A673 (cell line): Measurements from ENCODE around the gene GJA5. TPM values are rescaled to one million over a fixed set of nuclear protein-coding genes. Genes with fewer than 3 reads are reported as not detected.

ENCODE experiments used
- BruUV-seq: library from RNA; stranded (reverse); fragments of 400-500 nt; replicated peaks from 2 replicates; lab custom pipeline; 2021; lab: Mats Ljungman, UMichigan
- CTCF ChIA-PET: fragments of 300-600 bp; sonication (Branson Sonifier 250); formaldehyde crosslinking; loops from one replicate; lab custom pipeline; 2022; ENCODE audit warnings: antibody characterized with exemption; lab: Charles Lee
- POLR2A ChIA-PET: fragments of 300-600 bp; sonication (Branson Sonifier 250); formaldehyde crosslinking; loops from one replicate; lab custom pipeline; 2022; ENCODE audit warnings: antibody characterized with exemption; ENCODE audit not compliant: low non-redundant PET; lab: Charles Lee
- DNase-seq: peaks from one replicate; pipeline ENCODE4 v3.0.0-alpha.2; 2015; ENCODE audit warnings: low spot score
- H3K27ac ChIP-seq: fragments of 200-600 bp; sonication (generic); 2 replicates; pipeline ENCODE4 v1.5.1; 2016; ENCODE audit warnings: mixed run types, low read depth, mild to moderate bottlenecking, mixed read lengths, antibody characterized with exemption, low read length; ENCODE audit not compliant: poor library complexity, severe bottlenecking
- H3K27me3 ChIP-seq: fragments of 200-600 bp; sonication (generic); replicated peaks from 2 replicates; pipeline ENCODE4 v1.6.1; 2017; ENCODE audit warnings: mixed run types, low read depth, mild to moderate bottlenecking, mixed read lengths, antibody characterized with exemption, low read length; ENCODE audit not compliant: insufficient read depth, poor library complexity
- H3K36me3 ChIP-seq: fragments of 200-600 bp; sonication (generic); 2 replicates; pipeline ENCODE4 v1.6.1; 2016; ENCODE audit warnings: mixed run types, mild to moderate bottlenecking, mixed read lengths, antibody characterized with exemption, low read length; ENCODE audit not compliant: insufficient read depth, poor library complexity, severe bottlenecking
- H3K4me1 ChIP-seq: fragments of 200-600 bp; sonication (generic); 2 replicates; pipeline ENCODE4 v1.6.1; 2017; ENCODE audit warnings: mixed run types, mild to moderate bottlenecking, mixed read lengths, antibody characterized with exemption, low read length; ENCODE audit not compliant: insufficient read depth, poor library complexity, severe bottlenecking
- H3K4me3 ChIP-seq: fragments of 200-600 bp; sonication (generic); 2 replicates; pipeline ENCODE4 v1.5.1; 2016; ENCODE audit warnings: low read depth, mixed run types, mild to moderate bottlenecking, mixed read lengths, low read length; ENCODE audit not compliant: poor library complexity, severe bottlenecking
- H3K9me3 ChIP-seq: fragments of 200-600 bp; sonication (generic); 2 replicates; pipeline ENCODE4 v1.6.1; 2016; ENCODE audit warnings: mixed run types, low read depth, mild to moderate bottlenecking, mixed read lengths, antibody characterized with exemption, low read length; ENCODE audit not compliant: poor library complexity, severe bottlenecking
- CTCF ChIP-seq: fragments of 300-800, 200-600 bp; sonication (generic); conservative IDR thresholded peaks from 2 replicates; pipeline ENCODE4 v1.5.1; 2017; ENCODE audit warnings: low read depth, mild to moderate bottlenecking, antibody characterized with exemption, low read length, moderate library complexity, mixed read lengths
- EZH2 ChIP-seq: fragments of 200-600 bp; sonication (generic); IDR thresholded peaks from 2 replicates; pipeline ENCODE4 v1.6.1; 2017; ENCODE audit warnings: borderline replicate concordance, low read depth, mild to moderate bottlenecking, mixed read lengths, antibody characterized with exemption, low read length; ENCODE audit not compliant: poor library complexity, severe bottlenecking
- intact Hi-C: fragments of 100-400 bp; cut with micrococcal nuclease; formaldehyde crosslinking; loops from one replicate; pipeline ENCODE4 v1.10.0; 2022; ENCODE audit not compliant: unreplicated experiment
- total RNA-seq: library from RNA; stranded (reverse); gene quantifications from 2 replicates; pipeline ENCODE4 v1.2.3, GENCODE V29; 2021

Gene GJA5
- total RNA-seq, 1 experiment from 2014 or later = not detected

GRCh38 chr1:147750618-147751217 lies 9.7 kb downstream of the GJA5 start:
- H3K27ac ChIP-seq = no peak overlapping the region
- ChIA-PET CTCF (no interaction called here), POLR2A (no interaction called here)
- BruUV-seq = no TSS peak
- no peaks in the 10 kb centered on the region for H3K9me3 ChIP-seq
- peaks cover 4% of the 10 kb centered on the region for H3K27me3 ChIP-seq
- intact Hi-C loops = no loop called here
- H3K4me3 ChIP-seq = no peak overlapping the region
- no peak for DNase-seq
- no peak for TF ChIP-seq EZH2
- no peak for TF ChIP-seq CTCF
- H3K36me3 ChIP-seq = no peaks in the 10 kb centered on the region
- no peaks in the 10 kb centered on the region for H3K4me1 ChIP-seq

GRCh38 chr1:147749792-147750191 lies 10.6 kb downstream of the GJA5 start:
- H3K9me3 ChIP-seq = no peaks in the 10 kb centered on the region
- no peaks in the 10 kb centered on the region for H3K4me1 ChIP-seq
- H3K36me3 ChIP-seq = no peaks in the 10 kb centered on the region
- peaks cover 4% of the 10 kb centered on the region for H3K27me3 ChIP-seq
- intact Hi-C loops = no loop called here
- POLR2A ChIA-PET = no interaction called here
- CTCF ChIA-PET = no interaction called here
- no TSS peak for BruUV-seq
- TF ChIP-seq EZH2 (no peak), CTCF (no peak)
- H3K27ac ChIP-seq = no peak overlapping the region
- H3K4me3 ChIP-seq = no peak overlapping the region
- no peak for DNase-seq

GRCh38 chr1:147748676-147749350 lies 11.6 kb downstream of the GJA5 start:
- Histone ChIP-seq H3K4me3 (no peak overlapping the region), H3K4me1 (no peaks in the 10 kb centered on the region), H3K27ac (no peak overlapping the region), H3K9me3 (no peaks in the 10 kb centered on the region), H3K36me3 (no peaks in the 10 kb centered on the region), H3K27me3 (peaks cover 4% of the 10 kb centered on the region)
- no peak for DNase-seq
- BruUV-seq = no TSS peak
- TF ChIP-seq CTCF (no peak), EZH2 (no peak)
- intact Hi-C loops = no loop called here
- CTCF ChIA-PET = no interaction called here
- POLR2A ChIA-PET = no interaction called here
